Activated CD4-positive, alpha-beta T cell treated with anti-CD3 and anti-CD28 coated beads for 24 hours (primary cell): ENCODE measurements around the gene TTC6.

ENCODE experiments used
- DNase-seq, 2 donors: peaks; one replicate each; pipeline ENCODE4 v3.0.0-alpha.2; 2020; ENCODE audit warnings: low read depth in 2 of 2

The TTC6 gene

DNA sequence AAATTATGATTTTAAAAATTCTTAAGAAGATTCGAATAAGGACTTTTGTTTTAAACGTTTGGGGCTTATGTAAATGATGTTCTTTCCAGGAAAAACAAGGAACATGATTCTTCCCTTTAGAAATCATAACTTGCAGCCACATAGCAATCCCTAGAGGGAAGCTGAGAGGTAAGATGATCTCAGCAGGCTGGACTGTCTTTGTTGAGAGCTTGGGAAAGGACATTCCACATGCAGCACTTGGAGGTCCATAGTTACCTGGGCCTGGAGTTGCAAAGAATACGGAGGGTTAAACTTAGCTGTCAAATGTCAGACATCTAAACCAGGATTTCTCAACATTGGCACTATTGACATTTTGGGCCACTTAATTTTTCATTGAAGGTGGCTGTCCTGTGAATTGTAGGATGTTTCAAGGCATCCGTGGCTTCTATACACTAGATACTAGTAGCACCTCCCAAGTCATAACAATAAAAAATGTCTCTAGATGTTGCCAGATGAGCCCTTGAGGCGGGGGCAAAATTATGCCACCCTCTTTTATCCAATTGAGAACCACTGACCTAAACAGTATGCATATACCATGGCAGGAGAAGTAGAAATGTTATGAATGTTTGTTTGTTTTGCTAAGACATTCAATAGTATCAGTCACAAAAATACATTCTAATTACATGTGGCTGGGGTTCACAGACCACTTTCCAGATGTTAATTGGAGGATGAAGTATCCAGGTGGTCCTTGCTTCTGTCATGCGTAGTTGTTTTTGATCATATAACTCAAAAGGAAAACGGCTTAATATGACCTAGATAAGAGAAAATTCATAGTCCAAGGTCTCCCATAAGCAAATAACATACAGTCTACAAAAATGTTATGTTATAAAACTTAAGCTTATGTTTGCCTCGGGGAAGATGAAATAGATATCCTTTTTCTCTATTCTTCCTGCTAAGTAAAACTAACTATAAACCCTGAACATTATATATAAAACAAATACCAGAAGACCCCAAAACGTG, 30.5 kb downstream of the TTC6 start:
- no peak for DNase-seq

DNA sequence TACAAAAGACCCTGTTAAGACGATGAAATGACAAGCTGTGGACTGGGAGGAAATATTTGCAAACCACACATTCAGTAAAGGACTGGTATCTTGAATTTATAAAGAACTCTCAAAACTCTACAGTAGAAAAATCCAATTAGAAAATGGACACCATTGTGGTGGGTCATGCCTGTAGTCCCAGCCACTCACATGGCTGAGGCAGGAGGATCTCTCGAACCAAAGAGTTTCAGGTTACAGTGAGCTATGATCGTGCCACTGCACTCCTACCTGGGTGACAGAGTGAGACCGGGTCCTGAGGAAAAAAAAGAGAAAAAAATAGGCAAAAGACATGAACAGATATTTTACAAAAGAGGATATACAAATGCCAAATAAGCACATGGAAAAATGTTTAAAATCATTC, 41.9 kb downstream of the TTC6 start:
- DNase-seq, result no peak

DNA sequence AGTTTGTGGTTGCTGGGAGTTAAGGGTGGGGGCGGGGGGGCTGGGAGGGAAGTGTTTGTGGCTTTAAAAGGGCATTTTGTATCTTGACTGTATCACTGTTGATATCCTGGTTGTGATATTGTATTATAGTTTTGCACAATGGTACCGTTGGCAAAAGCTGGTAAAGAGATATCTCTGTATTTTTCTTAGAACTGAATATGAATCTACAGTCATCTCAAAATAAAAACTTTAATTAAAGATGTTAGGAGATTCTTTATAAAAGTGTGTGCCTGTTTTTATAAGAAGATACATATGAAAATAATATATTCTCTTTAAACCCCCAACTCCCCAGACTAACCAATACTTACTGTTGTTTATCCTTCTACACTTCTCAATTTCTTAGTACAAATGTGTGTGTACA, 43.2 kb downstream of the TTC6 start:
- no peak for DNase-seq

DNA sequence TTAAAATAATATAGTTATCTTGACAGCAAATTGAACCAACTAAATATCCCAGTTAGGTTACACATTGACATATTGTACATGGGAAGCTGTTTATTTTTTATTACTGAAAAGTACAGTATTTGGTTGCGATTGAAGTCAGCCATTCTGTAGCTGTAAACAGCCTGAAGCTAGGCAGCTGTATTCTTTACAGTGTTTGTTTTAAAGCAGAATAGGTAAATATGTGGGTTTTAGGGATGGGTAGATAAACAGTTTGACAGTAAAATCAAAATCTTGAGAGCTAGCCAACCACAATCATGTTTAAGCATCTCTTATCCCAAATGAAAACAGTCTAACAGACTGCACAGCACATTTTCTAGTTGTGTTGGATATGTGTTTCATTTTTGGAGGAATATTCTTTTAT, 45.7 kb downstream of the TTC6 start:
- DNase-seq, result no peak

DNA sequence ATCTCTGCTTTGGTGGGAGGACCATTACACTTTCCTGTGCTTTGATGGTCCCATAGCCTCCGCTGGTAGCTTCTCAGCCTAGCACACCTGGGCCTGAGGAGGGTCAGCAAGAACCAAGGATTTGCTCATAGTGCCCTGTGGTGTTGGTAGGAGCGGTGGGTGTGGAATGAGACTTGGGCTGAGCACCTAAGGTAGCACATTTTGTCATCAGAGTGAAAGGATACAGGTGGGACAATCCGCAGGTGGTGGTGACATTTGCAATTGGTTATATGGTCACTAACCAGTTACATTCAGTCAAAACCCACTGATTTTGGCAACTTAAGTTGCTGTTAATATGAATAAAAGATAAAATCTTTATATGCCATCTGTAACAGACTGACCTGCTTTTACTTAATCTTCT, 46.7 kb downstream of the TTC6 start:
- no peak for DNase-seq

DNA sequence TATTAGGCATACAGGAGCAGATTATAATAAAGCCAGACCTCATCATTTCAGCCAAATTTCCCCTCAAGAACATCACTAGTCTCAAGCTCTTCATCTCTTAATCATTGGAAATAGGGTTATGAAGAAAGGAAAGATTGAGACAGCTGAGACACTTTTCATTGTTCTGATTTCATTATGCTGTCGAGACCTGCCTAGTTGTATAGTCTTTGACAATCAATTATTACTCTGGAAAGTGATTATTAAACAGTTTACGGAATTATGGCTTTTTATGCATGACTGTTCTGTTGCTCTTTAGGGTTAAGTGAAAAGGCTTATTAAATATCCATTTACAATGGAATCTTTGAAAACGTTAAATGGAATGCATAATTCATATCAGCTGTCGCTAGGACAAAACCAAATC, 48.3 kb downstream of the TTC6 start:
- no peak for DNase-seq
